Fibroblast of peridontal ligament (primary cell): ENCODE data around the gene TSC2.
A peak's percentile ranks its signal among the peaks of the same experiment; 100 is the strongest.
"Not testable (repeated sequence)": the region's sequence is repeated elsewhere in the genome, so short reads cannot be mapped to it uniquely, and the experiment has no call there.

Source experiments
- DNase-seq: peaks from one replicate; pipeline ENCODE4 v3.0.0-alpha.2; 2010; ENCODE audit errors: extremely low read depth

Gene TSC2

DNA sequence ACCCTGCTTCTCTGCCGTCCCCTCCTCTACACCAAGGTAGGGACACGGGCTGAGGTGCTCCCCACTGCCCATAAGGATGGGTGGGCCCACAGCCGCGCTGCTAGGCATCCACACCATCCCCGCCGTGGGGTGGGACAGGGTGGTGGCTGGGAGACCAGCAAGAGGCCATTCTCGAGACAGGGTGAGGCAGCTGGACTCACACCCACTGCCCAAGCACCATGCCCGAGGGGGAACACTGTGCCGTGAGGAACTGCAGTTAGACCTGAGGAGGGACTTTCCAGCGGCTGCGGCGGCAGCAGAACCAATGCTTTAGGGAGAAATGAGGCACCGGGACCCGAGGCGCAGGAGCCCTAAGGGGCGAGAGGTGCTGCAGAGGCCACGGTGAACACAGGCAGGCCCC lies 74.6 kb downstream of the TSC2 start:
- no peak for DNase-seq

DNA sequence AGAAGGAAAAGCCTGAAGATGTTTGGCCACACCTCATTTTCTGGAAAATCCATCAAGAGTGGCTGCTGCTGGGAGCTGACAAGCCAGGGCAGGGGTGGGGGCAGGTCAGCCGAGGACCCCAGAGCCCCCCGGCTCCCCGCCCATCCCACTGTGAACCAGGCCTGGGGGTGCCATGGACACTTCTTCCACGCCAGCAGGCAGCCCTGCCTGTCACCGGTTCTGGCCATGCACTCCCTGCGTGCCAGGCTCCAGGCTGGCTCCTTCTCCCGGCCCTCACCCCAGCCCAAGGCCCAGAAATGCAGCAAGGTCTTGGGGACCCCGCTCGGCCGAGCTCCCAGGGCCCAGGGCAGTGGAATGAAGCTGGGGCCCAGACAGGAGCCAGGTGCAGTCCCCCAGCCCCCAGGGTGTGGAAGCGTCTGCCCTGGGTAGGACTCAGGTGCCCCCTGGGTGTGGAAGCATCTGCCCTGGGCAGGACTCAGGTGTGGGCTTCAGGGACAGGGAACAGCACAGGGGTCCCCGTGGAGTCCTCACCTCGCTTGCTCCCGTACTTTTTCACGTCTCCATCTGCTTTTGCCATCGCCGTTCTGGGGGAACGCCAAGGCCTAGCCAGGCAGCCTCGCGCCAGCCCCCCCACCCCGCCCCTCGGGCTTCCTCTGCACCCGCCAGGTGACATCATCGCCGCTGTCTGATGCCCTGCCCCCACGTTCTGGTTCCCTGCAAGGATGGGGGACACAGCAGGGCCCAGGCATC lies 75.3 kb downstream of the TSC2 start:
- not testable (repeated sequence) for DNase-seq

DNA sequence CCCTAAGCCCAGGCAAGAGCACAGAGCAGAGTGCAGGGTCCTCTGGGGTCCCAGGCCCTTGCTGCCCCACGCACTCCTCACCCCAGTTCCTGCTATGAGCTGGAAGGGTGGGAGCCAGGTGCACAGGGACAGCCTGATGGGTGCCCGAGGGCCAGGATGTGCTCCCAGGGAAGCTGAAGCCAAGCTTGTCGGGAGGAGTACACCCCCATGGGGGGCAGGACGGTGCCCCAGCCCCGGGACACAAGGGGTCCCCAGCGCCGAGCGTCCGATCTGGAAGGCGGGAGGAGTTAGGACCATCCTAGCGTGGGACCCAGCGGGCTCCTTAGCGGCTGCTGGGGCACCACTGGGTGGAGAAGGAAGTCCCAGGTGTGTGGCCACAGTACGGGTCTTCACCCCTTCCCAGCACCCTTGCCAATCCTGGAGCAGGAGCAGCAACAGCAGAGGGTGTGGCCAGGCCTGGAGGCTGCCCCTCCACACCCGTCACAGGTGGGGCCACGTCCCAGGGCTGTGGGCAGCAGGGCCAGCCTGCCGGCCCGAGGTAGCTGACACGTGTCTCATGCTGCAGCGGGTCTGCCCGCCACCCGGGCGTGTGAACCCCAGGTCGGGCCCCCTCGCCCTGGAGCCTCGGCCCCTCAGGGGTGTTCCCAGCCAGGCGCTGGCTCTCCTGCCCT lies 76.1 kb downstream of the TSC2 start:
- not testable (repeated sequence) for DNase-seq

- not testable (repeated sequence) for DNase-seq
These were observed 76.5 kb downstream of the TSC2 start for GRCh38 chr16:2124377-2124693.

GRCh38 chr16:2124694-2125444 lies 77.1 kb downstream of the TSC2 start:
- DNase-seq, result peak; percentile 71

DNA sequence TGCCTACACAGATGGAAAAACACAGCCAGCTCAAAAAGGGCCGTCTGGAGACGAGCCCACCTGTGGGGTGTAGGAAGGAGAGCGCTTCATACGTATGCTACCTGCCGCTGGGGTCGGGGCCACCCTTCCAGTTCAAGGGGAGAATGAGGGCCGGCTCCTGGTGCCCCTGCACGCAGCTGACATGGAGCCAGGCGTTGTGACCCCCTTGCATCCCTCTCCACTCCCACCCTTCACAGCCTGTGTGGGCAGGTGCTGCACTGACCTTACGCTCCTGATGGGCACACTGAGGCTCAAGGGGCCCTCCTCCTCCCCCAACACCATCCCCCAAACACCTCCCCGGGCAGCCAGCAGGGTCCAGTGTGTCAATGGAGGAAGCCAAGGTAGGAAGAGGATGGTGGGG lies 77.8 kb downstream of the TSC2 start:
- not testable (repeated sequence) for DNase-seq

GRCh38 chr16:2126161-2126743 lies 78.5 kb downstream of the TSC2 start:
- DNase-seq, result peak; percentile 22

GRCh38 chr16:2126928-2127556 lies 79.3 kb downstream of the TSC2 start:
- DNase-seq, result not testable (repeated sequence)

DNA sequence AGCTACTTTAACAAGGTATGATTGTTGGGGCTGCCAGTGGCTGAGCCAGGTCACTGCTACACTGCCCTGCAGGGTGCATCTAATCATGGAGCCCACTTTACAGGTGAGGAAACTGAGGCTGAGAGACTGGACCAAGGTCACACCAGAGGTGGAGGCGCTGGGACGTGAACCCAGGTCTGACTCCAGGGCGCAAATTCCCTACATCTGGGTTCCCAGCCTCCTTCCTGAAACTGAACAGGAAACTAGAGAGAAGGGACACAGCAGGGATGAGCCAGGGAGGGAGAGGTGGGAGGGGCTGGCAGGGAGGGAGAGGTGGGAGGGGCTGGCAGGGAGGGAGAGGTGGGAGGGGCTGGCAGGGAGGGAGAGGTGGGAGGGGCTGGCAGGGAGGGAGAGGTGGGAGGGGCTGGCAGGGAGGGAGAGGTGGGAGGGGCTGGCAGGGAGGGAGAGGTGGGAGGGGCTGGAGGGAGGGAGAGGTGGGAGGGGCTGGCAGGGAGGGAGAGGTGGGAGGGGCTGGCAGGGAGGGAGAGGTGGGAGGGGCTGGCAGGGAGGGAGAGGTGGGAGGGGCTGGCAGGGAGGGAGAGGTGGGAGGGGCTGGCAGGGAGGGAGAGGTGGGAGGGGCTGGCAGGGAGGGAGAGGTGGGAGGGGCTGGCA lies 80.0 kb downstream of the TSC2 start:
- DNase-seq, result peak; percentile 22

DNA sequence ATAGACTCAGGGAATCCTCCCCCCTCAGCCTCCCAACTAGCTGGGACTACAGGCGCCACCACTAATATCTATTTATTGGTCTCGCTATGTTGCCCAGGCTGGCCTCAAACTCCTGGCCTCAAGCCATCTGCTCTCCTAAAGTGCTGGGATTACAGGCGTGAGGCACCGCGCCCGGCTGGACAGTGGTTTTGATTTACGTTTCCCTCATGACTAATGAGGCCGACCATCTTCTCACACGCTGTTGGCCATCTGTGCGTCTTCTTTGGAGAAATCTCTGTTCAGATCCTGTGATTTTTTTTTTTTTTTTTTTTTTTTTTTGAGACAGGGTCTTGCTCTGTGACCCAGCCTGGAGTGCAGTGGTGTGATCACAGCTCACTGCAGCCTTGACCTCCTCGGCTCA lies 81.5 kb downstream of the TSC2 start:
- DNase-seq, result not testable (repeated sequence)

GRCh38 chr16:2129890-2130447 lies 82.2 kb downstream of the TSC2 start:
- not testable (repeated sequence) for DNase-seq

DNA sequence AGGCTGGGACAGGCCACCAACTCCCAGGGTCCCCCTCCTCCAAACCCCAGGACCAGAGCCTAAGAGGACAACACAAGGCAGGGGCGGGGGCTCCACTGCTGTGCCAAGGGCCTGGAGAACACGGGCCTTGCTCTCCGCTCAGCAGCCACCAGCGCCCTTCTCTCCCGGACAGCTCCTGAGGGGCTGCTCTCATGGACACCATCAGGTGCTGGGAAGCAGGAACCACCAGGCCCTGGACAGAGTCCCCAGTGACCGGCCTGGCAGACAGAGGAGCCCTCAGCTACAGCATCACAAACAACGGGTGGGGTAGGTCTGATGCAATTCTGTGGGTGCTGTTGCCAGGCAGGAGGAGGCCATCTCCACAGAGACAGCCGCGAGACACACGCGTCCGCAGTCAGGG lies 86.0 kb downstream of the TSC2 start:
- not testable (repeated sequence) for DNase-seq

- DNase-seq, result not testable (repeated sequence)
These were observed 87.3 kb downstream of the TSC2 start for GRCh38 chr16:2135071-2135470.

DNA sequence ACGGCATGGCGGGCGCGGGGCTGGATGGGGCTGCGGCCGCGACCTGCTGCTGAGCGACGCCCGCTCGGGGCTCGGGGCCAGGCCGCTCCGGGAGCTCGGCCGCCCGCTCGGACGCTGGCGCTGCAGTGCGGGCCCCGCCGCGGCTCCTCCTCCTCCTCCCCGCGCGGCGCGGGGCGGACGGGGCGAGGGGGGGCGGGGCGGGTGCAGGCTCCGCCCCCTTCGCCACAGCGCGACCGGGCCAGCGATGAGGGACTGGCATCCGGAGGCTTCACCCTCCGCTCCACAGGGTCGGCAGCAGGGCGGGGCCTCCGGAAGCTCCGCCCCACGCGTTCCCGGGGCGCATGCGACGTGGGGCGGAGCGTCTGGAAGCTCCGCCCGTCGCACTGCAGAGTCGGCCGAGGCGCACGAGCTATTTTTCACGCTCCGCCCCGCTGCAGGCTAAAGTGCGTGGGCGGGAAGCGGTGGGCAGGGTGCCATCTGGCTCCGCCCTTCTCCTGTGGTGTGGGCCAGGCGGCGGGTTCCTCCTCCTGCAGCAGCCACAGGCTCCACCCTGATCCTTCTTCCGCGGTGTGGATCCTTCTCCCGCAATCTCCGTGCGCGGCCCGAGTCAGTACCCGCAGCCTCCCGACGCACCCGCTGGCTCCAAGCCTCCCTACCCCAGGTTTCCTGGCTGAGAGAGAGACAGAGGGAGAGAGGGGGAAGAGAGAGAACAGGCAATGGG lies 88.1 kb downstream of the TSC2 start, which contains the start of gene PKD1:
Gene PKD1 (minus strand): TSS at position 129 of the 721 bp plus-strand sequence. CDS start 209 bp downstream, outside the sequence.
- peak; percentile 94 for DNase-seq
